Islet precursor cell (in vitro differentiated cells): ENCODE data around the gene LRFN4.

Experiments used
- DNase-seq: peaks from one replicate; pipeline ENCODE4 v3.0.0-alpha.2; 2018

LRFN4 gene

DNA sequence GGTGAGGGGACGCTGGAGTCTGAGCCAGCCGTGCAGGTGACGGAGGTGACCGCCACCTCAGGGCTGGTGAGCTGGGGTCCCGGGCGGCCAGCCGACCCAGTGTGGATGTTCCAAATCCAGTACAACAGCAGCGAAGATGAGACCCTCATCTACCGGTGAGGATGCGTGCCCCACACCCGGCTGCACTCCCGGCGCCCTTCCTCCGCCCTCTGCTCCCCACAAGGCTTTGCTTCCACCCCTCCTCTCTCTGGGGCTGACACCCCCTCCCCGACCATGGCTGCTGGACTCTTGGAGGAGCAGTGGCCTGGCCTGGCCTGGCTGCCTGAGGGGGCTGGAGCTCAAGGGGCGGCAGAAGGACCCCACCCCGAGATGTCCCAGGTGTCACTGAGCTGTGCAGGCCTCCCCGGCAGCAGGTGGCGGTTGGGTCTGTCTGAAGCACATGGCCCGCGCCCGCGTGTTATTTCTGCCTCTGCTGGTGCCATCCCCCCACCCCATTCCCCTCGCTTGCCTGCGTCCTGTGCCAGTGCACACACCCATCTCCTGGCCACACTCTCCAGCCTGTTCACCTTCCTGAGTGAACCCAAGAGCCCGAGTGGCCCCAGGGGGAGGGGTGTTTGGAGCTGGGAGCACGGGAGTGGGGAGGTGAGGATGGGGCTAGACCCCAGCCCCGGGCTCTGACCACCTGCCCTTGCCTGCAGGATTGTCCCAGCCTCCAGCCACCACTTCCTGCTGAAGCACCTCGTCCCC is 2.2 kb downstream of the LRFN4 start:
- no peak for DNase-seq

- DNase-seq: no peak
Observed at GRCh38 chr11:66859686-66860448, 3.0 kb downstream of the LRFN4 start.

- no peak for DNase-seq
Observed at GRCh38 chr11:66860449-66860831, 3.6 kb downstream of the LRFN4 start.

GRCh38 chr11:66861038-66861773 is 4.3 kb downstream of the LRFN4 start:
- no peak for DNase-seq

GRCh38 chr11:66861774-66862558 is 5.1 kb downstream of the LRFN4 start:
- no peak for DNase-seq

DNA sequence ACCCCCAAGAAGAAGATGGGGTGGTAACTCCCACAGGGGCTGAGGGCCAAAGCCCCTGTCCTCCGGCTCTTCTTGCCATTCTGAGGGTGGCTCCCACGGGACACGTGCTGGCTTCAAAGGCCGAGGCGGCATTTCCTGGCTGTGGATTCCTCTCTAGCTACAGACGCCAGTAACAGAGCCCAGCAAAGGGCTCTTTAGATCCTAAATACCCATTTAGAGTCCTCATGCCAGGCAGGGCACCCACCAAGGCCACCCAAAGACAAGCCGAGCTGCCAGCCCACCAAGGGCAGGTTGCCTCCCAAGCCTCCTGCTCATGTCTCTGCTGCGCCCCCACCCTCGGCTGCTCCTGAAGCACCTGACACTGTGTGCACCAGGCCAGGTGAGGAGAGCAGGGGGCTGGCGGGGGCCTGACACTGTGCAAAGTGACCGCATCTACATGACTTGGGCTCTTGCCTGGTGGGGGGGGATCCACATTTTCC is 5.7 kb downstream of the LRFN4 start:
- no peak for DNase-seq

DNA sequence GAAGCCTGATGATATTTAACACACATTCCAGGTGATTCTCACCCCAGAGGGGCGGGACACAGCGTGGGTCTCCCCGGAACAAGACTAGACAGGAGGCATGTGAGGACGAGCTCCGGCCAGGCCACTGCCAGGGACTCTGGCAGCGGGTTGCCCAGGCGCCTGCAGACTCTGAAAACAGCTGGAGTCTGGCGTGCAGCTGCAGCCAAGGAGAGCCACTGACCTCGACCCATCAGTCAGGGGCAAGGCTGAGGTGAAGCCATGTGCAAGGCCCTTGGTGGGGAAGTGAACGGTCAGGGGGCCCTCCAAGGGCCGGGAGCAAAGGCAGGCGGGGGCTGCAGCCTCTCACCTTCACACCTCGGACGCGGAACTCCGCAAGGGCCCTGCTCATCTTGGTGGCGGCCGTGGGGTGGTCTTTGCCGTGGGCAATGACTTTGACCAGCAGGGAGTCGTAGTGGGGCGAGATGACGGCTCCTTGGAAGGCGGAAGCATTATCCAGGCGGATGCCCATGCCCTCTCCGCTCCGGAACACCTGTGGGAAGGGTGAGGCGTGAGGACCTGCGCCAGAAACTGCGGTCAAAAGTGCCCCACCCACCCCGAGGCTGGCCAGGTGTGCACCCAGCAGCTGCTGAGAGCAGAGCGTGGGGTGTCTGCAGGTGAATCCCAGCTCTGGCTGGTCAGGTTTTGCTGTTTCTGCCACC is 6.7 kb downstream of the LRFN4 start:
- no peak for DNase-seq

GRCh38 chr11:66864172-66864901 is 7.5 kb downstream of the LRFN4 start:
- DNase-seq: no peak

DNA sequence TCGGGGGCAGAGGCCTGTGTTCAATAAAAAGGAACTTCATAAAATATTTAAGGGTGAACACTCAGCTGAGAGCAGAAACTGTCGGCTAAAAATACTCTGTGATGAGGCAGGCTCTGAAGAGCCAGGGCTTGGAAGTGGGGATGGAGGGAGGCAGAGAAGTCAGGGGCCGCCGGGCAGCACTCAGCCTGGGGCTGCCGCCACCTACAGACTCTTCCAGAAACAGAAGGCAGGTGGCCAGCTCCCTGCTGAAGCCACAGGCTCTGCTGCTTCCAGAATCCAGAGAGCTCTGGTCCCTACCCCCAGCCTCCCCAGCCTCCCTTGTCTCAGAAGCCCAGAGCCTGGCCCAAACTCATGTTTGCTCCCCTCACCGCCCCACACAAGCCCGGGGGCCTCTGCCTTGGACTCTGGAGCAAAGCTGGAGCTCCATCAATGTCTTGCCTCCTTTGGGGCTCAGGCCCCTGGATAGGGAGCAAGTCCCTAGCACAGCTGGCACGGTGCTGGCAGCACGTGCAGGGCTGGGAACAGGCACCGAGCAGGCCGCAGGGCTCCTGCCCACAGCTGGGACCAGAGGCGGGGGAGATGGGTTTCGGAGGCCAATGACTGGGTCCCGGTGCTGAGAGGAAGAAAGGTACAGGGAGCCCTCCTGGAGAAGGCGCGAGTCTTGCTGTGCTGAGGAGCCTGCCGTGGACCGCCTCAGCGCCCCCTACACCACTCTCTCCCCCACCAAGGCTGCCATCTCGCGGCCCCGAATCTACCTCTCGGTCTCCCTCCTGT is 8.2 kb downstream of the LRFN4 start:
- no peak for DNase-seq

DNA sequence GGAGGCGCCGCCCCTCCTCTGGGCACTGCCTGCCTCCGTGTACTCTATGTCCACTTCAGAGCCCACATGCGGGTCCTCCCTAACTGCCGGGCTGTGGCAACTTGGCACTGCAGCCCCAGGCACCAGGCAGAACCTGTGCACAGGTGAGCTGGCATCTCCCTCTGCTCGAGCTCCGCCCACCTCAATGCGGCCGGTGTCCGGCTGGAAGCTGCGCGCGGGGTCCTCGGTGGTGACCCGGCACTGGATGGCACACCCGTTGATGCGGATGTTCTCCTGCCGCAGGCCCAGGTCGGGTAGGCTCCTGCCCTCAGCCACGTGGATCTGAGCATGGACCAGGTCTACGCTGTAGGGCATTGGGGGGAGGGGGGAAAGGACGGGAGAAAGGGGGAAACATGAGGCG is 9.1 kb downstream of the LRFN4 start:
- no peak for DNase-seq

DNA sequence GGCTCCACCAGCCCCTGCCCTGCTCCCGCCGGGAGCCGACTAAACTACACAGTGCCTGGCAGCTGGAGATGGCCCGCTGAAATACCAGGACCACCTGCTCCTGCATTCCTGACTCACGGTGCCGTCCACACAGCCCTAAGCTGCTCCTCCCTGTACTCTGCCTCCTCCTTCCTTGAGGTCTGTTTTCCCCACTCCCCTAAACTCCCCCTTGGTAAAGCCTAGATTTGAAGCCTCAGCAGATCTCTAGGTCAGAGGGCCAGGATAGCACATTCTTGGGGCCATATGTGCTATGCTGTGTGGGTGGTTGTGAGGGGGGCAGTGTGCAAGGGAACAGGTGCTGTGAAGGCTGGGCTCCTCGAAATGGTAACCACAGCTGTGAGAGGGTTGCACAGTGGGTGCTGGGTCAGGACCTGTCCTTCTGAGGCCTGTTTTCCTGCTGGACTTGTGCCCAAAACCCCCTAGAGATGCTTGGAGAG is 9.7 kb downstream of the LRFN4 start:
- DNase-seq: no peak

DNA sequence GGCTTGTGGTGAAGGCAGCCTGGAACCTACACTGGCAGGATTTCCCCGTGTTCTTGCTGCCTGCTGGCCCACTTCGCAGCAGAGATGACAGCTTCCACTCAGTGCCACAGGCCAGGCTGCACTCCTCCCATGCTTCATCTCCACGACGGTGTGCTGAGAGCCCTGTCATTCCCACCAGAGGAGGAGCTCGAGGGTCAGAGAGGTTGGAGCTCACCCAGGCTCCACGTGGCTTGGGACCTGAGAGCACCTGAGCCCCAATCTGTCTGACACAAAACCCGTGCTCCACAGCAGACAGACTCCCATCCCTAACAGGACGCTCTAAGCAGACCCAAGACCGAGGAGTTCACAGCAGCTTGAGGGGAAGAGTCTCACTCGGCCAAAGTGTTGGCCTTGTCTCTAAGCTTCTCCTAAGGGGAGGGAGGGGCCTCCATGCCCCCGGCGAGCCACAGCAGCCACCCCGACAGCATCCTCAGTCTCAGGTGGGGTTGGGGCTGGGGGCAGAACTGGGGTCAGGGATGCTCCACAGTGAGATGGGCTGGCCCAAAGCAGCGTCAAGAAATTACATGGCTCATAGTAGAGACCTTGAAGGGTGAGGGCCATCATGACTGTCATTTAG is 10.7 kb downstream of the LRFN4 start:
- no peak for DNase-seq

DNA sequence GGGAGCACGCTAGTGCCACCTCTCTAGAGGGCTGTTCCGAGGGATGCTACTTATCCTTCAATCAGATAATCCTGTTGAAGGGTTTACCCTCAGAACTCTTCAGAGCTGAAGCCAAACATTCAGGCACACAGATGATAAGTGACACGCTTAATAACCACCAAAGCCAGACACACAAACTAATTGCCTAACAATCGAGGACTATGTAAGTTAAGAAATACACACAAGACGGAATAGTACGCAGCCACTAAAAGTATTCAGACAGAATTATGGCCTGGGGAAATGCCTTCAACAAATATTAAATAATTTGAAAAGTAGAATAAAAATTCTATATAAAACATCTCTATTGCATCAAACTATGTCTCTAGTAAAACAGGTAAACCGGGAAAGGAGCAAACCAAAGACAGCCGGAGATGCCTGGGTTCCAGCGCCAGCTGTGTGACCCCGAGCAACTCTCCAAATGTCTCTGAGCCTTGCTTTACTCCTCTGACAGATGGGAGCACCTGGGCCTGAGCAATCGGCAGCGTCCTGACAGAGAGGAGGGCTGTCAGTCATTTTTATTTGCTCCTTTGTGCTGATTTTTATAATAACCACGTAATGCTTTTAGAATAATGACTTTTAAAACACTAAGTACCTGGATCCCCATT is 11.3 kb downstream of the LRFN4 start:
- no peak for DNase-seq

DNA sequence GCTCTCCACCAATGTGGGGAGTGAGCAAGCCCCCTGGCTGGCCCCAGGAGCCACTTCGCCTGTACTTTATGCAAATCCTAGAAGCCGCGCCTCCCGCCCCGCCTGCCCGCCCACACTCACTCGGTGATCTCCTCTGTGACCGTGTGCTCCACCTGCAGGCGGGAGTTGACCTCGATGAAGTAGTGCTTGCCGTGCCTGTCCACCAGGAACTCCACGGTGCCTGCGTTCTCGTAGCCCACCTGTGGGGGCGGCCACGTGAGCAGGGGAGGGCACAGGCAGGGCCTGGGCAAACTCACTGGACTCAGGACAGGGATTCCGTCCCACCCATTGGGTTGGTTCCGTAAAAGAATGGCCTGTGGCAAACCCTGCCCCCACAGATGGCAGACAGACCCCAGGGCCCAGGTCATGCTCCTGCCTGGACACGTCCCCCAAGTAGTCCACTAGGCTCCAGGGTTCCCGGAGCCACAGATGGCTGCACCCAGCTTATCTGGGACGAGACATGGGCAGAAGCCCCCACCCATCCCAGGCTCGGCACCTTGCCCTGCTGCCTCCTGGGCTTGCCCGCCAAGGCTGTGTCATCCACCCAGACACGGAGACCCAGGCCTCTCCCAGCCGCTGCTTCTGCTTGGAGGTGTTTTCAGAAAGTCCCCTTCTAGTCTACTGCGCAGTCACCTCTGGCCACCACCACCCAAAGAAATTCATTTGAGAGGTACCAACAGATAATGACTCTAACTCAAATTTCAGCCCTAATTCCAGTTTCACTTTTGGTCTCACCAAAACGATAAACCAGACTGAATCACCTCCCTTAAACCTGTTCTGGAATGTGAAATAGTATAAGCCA is 12.1 kb downstream of the LRFN4 start:
- DNase-seq: peak; percentile 94

DNA sequence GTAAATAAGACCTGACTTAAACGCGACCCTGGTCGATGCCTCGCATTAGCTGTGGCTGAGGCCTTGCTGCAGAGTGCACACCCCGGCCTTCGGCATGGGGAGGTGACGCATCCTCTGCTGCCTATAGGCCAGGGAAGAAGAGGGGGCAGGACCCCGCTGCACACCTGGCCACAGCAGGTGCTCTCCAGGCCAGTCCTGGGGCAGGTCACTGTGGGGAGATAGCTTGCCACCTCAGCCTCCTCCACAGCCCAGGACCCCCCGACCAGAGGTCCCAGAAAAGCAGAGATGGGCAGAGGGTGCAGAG is 12.7 kb downstream of the LRFN4 start:
- DNase-seq: no peak

DNA sequence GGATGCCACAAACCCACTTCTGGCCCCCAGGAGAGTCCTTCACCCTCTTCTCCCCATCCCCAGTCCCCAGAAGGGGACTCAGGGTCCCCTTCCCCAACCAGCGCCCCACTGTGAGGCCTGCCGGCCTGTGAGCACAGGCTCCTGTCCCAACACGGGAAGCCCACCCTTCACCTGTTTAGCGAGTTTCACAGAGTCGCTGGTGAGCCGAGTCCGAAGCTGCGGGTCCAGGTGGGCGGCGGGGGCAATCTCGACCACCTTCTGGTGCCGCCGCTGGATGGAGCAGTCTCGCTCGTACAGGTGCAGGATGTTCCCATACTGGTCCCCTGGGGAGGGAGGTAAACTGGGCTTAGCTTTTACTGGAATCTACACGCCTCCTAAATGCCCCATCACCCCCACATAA is 13.3 kb downstream of the LRFN4 start:
- no peak for DNase-seq

DNA sequence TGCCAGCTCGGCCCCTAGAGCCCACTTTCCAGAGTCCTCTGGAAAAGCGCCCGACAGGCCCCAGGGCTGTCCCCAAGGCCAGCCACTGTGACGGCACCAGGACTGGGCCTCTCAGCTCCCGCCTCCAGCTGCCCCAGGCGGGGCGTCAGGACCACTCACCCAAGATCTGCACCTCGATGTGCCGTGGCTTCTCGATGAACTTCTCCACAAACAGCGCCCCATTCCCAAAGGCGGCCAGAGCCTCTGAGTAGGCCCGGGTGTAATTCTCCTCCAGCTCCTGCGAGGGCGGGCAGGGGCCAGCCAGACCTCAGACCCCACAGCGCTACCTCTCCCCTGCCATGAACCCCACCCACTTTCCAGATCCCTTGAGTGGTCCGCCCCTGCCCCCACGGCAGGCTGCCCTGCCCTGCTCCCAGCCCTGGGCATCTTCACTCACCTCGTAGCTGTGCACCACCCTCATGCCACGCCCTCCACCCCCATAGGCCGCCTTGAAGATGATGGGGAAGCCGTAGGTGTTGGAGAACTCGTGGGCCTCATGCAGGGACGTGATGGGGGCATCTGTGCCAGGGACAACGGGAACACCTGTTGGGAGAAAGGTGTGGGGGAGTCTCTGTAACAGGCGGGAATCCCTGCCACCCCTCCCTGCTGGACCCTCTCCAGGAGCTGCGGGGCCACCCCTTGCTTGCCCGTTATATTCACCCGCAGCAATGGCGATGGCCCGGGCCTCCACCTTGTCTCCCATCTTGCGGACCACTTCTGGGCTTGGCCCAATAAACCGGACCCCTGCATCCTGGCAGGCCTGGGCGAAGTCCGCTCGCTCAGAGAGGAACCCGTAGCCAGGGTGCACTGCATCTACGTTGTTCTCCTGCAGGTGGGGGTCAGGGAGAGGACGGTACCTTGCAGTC is 14.0 kb downstream of the LRFN4 start:
- no peak for DNase-seq

- DNase-seq: no peak
Observed at GRCh38 chr11:66871521-66871901, 14.6 kb downstream of the LRFN4 start.
